Liver (tissue), 9 donors: ENCODE results near the gene NR2E1. TPM values are rescaled to one million over a fixed set of nuclear protein-coding genes. Genes with fewer than 3 reads are reported as not detected.

Experiments used
- DNase-seq: peaks from one replicate; pipeline ENCODE4 v3.0.0-alpha.2; 2017; ENCODE audit warnings: low spot score
- H3K27ac ChIP-seq, 2 donors: one replicate each; pipeline ENCODE4 v1.7.0; 2013; ENCODE audit warnings: inconsistent platforms in 2 of 2, low read length in 2 of 2, control low read depth in 1 of 2, low read depth in 1 of 2, mild to moderate bottlenecking in 1 of 2
- H3K27me3 ChIP-seq, 4 donors: one replicate each; pipeline versions ENCODE4 v1.6.1 to v1.7.0; 2013; ENCODE audit warnings: low read length in 3 of 4, inconsistent platforms in 1 of 4, mild to moderate bottlenecking in 1 of 4, moderate library complexity in 1 of 4; ENCODE audit not compliant: control insufficient read depth in 4 of 4, insufficient read depth in 4 of 4
- H3K36me3 ChIP-seq, 4 donors: one replicate each; pipeline versions ENCODE4 v1.6.1 to v1.7.0; 2013; ENCODE audit warnings: low read length in 3 of 4, mild to moderate bottlenecking in 3 of 4, low read depth in 1 of 4, moderate library complexity in 1 of 4; ENCODE audit not compliant: control insufficient read depth in 4 of 4, insufficient read depth in 3 of 4
- H3K4me1 ChIP-seq, 4 donors: one replicate each; pipeline versions ENCODE4 v1.6.1 to v1.7.0; 2013; ENCODE audit warnings: low read length in 3 of 4, mild to moderate bottlenecking in 3 of 4, moderate library complexity in 1 of 4; ENCODE audit not compliant: control insufficient read depth in 4 of 4, insufficient read depth in 4 of 4
- H3K4me3 ChIP-seq, 3 donors: one replicate each; pipeline versions ENCODE4 v1.6.1 to v1.7.0; 2013; ENCODE audit warnings: low read length in 3 of 3, control low read depth in 1 of 3, low read depth in 1 of 3, mild to moderate bottlenecking in 1 of 3
- H3K9ac ChIP-seq, 2 donors: one replicate each; pipeline ENCODE4 v1.7.0; 2013; ENCODE audit warnings: low read length in 2 of 2, mild to moderate bottlenecking in 2 of 2, moderate library complexity in 2 of 2, control low read depth in 1 of 2, low read depth in 1 of 2
- H3K9me3 ChIP-seq, 4 donors: one replicate each; pipeline versions ENCODE4 v1.6.1 to v1.7.0; 2013; ENCODE audit warnings: low read length in 3 of 4; ENCODE audit not compliant: control insufficient read depth in 4 of 4
- ATF3 ChIP-seq: IDR thresholded peaks from 2 replicates; pipeline ENCODE4 v1.6.1; 2016; ENCODE audit warnings: antibody characterized with exemption
- CTCF ChIP-seq: fragments of 150-350 bp; IDR thresholded peaks from 2 replicates; pipeline ENCODE4 v1.5.1; 2017; ENCODE audit warnings: improper control_type of control experiment, low read depth, low read length; ENCODE audit not compliant: missing input control
- EGR1 ChIP-seq, 2 donors: IDR thresholded peaks; 2 replicates each; pipeline ENCODE4 v1.6.1; 2016 to 2018; ENCODE audit warnings: antibody characterized with exemption in 2 of 2, low read depth in 2 of 2
- FOXA1 ChIP-seq: IDR thresholded peaks from 2 replicates; pipeline ENCODE4 v1.6.1; 2016; ENCODE audit warnings: antibody characterized with exemption
- GABPA ChIP-seq, 2 donors: IDR thresholded peaks in 1 of 2; conservative IDR thresholded peaks in 1 of 2; 2 replicates each; pipeline ENCODE4 v1.6.1; 2016; ENCODE audit warnings: antibody characterized with exemption in 2 of 2, mild to moderate bottlenecking in 1 of 2, moderate library complexity in 1 of 2
- HNF4G ChIP-seq: IDR thresholded peaks from 2 replicates; pipeline ENCODE4 v1.6.1; 2016; ENCODE audit warnings: antibody characterized with exemption
- JUND ChIP-seq, 2 donors: IDR thresholded peaks; 2 replicates each; pipeline ENCODE4 v1.6.1; 2016; ENCODE audit warnings: antibody characterized with exemption in 2 of 2
- NR2F2 ChIP-seq: IDR thresholded peaks from 2 replicates; pipeline ENCODE4 v1.6.1; 2016; ENCODE audit warnings: antibody characterized with exemption
- TAF1 ChIP-seq: conservative IDR thresholded peaks from 2 replicates; pipeline ENCODE4 v1.6.1; 2016; ENCODE audit warnings: antibody characterized with exemption, mild to moderate bottlenecking
- YY1 ChIP-seq: IDR thresholded peaks from 2 replicates; pipeline ENCODE4 v1.6.1; 2016; ENCODE audit warnings: antibody characterized with exemption, mild to moderate bottlenecking
- WGBS: extraction: QIAGEN DNeasy Blood & Tissue Kit; methylation state at CpG from one replicate; pipeline ENCODE4 v1.1.7; 2013; 5-methylcytosine and 5-hydroxymethylcytosine counted together
- polyA plus RNA-seq, 2 donors: library from polyadenylated mRNA; stranded (reverse) in 1 of 2; unstranded in 1 of 2; fragments of 200-250 nt in 1 of 2; fragments of >200 nt in 1 of 2; fragmentation: Nextera tagmentation in 1 of 2; extraction: Ambion mirVana in 1 of 2; gene quantifications; one replicate each; pipeline versions ENCODE4 v1.2.1 to v1.2.3, GENCODE V29; 2013 to 2015
- total RNA-seq, 2 donors: library from RNA; depleted of rRNA; stranded (reverse); fragments of >200 nt; gene quantifications; one replicate each; pipeline ENCODE4 v1.2.3, GENCODE V29; 2014
- TF ChIP-seq, protein P1 (sequence below): IDR thresholded peaks from 2 replicates; pipeline ENCODE4 v1.6.1; 2016; ENCODE audit warnings: antibody characterized with exemption, mild to moderate bottlenecking
- donor health status: healthy.
- donor health status: healthy.
- donor health status: healthy.
- donor health status: healthy.
- donor health status: healthy.

The NR2E1 gene
- total and polyA plus RNA-seq, 4 donors: not detected

GRCh38 chr6:108210556-108210955, 44.7 kb downstream of the NR2E1 start:
- H3K27me3 ChIP-seq: no peaks in the 10 kb centered on the region
- H3K36me3 ChIP-seq: peaks cover 0 to 20% (median 14%) of the 10 kb centered on the region in 4 donors
- H3K9ac ChIP-seq: no peak overlapping the region
- no peak for TF ChIP-seq TAF1
- no peak for TF ChIP-seq EGR1 (IDR thresholded peaks at IDR 0.05; ENCODE audit: low read depth in 2 of 2)
- no peak for TF ChIP-seq YY1
- TF ChIP-seq ATF3: no peak
- TF ChIP-seq NR2F2: no peak
- no peak for DNase-seq
- H3K4me3 ChIP-seq: no peak overlapping the region
- WGBS: 95% methylated on average over 2 of the region's 2 CpGs
- H3K27ac ChIP-seq: no peak overlapping the region
- H3K9me3 ChIP-seq: no peaks in the 10 kb centered on the region
- peaks cover 0 to under 1% (median 0%) of the 10 kb centered on the region in 4 donors for H3K4me1 ChIP-seq

DNA sequence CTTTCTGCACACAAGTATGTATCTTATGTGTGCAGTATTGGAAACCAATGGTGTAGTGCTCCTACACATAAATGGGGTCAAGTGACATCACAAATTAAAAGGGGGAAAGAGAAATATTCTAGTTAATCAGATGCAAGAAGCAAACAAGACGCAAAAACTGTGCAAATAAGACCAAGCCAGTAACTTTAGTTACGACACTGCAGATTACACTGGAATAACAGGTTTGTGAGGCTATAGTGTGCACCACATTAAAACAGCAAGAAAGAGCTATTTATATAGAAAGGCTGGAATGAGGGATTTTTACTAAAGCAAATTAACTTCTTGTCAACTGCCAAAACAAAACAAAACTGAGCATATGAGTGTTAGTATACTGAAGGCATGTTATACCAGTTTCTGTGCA, 45.8 kb downstream of the NR2E1 start:
- Histone ChIP-seq H3K4me3 (no peak overlapping the region), H3K4me1 (peaks cover 0 to 2% (median 0%) of the 10 kb centered on the region in 4 donors), H3K9ac (no peak overlapping the region), H3K27me3 (no peaks in the 10 kb centered on the region), H3K27ac (no peak overlapping the region), H3K9me3 (no peaks in the 10 kb centered on the region), H3K36me3 (peaks cover 0 to 21% (median 14%) of the 10 kb centered on the region in 4 donors)
- no peak for DNase-seq
- no peak for TF ChIP-seq CTCF
- TF ChIP-seq JUND (IDR thresholded peaks at IDR 0.05): no peak
- TF ChIP-seq NR2F2: no peak
- TF ChIP-seq, protein P1, sequence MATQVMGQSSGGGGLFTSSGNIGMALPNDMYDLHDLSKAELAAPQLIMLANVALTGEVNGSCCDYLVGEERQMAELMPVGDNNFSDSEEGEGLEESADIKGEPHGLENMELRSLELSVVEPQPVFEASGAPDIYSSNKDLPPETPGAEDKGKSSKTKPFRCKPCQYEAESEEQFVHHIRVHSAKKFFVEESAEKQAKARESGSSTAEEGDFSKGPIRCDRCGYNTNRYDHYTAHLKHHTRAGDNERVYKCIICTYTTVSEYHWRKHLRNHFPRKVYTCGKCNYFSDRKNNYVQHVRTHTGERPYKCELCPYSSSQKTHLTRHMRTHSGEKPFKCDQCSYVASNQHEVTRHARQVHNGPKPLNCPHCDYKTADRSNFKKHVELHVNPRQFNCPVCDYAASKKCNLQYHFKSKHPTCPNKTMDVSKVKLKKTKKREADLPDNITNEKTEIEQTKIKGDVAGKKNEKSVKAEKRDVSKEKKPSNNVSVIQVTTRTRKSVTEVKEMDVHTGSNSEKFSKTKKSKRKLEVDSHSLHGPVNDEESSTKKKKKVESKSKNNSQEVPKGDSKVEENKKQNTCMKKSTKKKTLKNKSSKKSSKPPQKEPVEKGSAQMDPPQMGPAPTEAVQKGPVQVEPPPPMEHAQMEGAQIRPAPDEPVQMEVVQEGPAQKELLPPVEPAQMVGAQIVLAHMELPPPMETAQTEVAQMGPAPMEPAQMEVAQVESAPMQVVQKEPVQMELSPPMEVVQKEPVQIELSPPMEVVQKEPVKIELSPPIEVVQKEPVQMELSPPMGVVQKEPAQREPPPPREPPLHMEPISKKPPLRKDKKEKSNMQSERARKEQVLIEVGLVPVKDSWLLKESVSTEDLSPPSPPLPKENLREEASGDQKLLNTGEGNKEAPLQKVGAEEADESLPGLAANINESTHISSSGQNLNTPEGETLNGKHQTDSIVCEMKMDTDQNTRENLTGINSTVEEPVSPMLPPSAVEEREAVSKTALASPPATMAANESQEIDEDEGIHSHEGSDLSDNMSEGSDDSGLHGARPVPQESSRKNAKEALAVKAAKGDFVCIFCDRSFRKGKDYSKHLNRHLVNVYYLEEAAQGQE: no peak
- no peak for TF ChIP-seq ATF3
- 93% methylated on average over 2 of the region's 2 CpGs for WGBS

DNA sequence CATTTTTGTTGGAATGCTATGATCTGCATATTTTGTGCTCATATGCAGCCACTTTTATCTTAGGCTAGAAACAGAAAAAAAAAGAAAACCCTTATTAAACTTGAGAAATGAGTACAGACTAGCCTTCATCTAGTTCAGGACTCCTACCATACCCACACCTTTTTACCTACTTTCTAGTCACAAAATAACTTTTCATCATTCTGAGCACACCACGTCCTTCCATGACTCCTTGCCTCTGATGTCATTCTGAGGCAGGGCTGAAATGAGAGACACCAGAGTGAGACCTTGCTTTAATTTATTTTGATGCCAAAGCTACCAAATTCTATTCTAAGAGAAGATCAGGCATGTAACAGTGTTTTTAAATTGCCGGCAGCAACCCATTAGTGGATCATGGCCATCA, 56.2 kb downstream of the NR2E1 start:
- Histone ChIP-seq H3K4me1 (no peaks in the 10 kb centered on the region), H3K4me3 (no peak overlapping the region), H3K36me3 (peaks cover 5 to 19% (median 12%) of the 10 kb centered on the region in 4 donors), H3K9me3 (no peaks in the 10 kb centered on the region), H3K9ac (no peak overlapping the region), H3K27ac (no peak overlapping the region), H3K27me3 (no peaks in the 10 kb centered on the region)
- 95% methylated on average over 2 of the region's 2 CpGs for WGBS
- TF ChIP-seq FOXA1 (no peak), ATF3 (no peak), TAF1 (no peak), GABPA (IDR thresholded peaks at IDR 0.05 in 1 of 2, conservative IDR thresholded peaks at IDR 0.05 in 1 of 2) (no peak), HNF4G (no peak), CTCF (no peak), EGR1 (IDR thresholded peaks at IDR 0.05; ENCODE audit: low read depth in 2 of 2) (no peak), NR2F2 (no peak), YY1 (no peak)
- no peak for DNase-seq
